ENCODE results near the gene LCE4A. TPM values are rescaled to one million over a fixed set of nuclear protein-coding genes. Genes with fewer than 3 reads are reported as not detected.

The LCE4A gene
- total and polyA plus RNA-seq, 9 of the 15 experiments (the other 6 are each of a cell fraction or from before 2014, with no cell fraction given), result not detected

Other genes starting within 250 kb of the LCE4A start
Only the 7 nearest of the 23 such genes appear.
- not detected in 2 replicates for gene LCE2D, start 44.8 kb upstream of the LCE4A start, total RNA-seq (2014; rRNA removed)
- not detected in 2 replicates for gene LCE2D, start 44.8 kb upstream of the LCE4A start, total RNA-seq (2014; rRNA removed; fragmentation: Illumina TruSeq; extraction: Trizol)
- not detected in 2 replicates for gene LCE2D, start 44.8 kb upstream of the LCE4A start, total RNA-seq (2015; rRNA removed; fragmentation: Illumina TruSeq; extraction: Trizol)
- not detected in 2 replicates for gene LCE2D, start 44.8 kb upstream of the LCE4A start, total RNA-seq (2021)
- gene LCE2D, start 44.8 kb upstream of the LCE4A start, polyA plus RNA-seq (2011; rRNA removed), result not detected in 2 replicates
- not detected in 2 replicates for gene LCE2D, start 44.8 kb upstream of the LCE4A start, polyA plus RNA-seq (2014; fragmentation: Illumina TruSeq; extraction: Trizol)
- gene LCE2D, start 44.8 kb upstream of the LCE4A start, polyA plus RNA-seq (2014; fragmentation: Nextera tagmentation; extraction: Ambion mirVana), result not detected
- not detected in 2 replicates for gene LCE2D, start 44.8 kb upstream of the LCE4A start, polyA plus RNA-seq (2014; rRNA removed)
- not detected in 2 replicates for gene LCE2C, start 32.9 kb upstream of the LCE4A start, total RNA-seq (2014; rRNA removed)
- not detected in 2 replicates for gene LCE2C, start 32.9 kb upstream of the LCE4A start, total RNA-seq (2014; rRNA removed; fragmentation: Illumina TruSeq; extraction: Trizol)
- gene LCE2C, start 32.9 kb upstream of the LCE4A start, total RNA-seq (2015; rRNA removed; fragmentation: Illumina TruSeq; extraction: Trizol), result not detected in 2 replicates
- gene LCE2C, start 32.9 kb upstream of the LCE4A start, total RNA-seq (2021), result not detected in 2 replicates
- not detected in 2 replicates for gene LCE2C, start 32.9 kb upstream of the LCE4A start, polyA plus RNA-seq (2011; rRNA removed)
- not detected in 2 replicates for gene LCE2C, start 32.9 kb upstream of the LCE4A start, polyA plus RNA-seq (2014; fragmentation: Illumina TruSeq; extraction: Trizol)
- gene LCE2C, start 32.9 kb upstream of the LCE4A start, polyA plus RNA-seq (2014; fragmentation: Nextera tagmentation; extraction: Ambion mirVana), result not detected
- gene LCE2C, start 32.9 kb upstream of the LCE4A start, polyA plus RNA-seq (2014; rRNA removed), result not detected in 2 replicates
- gene LCE2B, start 22.0 kb upstream of the LCE4A start, total RNA-seq (2014; rRNA removed), result not detected in 2 replicates
- gene LCE2B, start 22.0 kb upstream of the LCE4A start, total RNA-seq (2014; rRNA removed; fragmentation: Illumina TruSeq; extraction: Trizol), result not detected in 2 replicates
- gene LCE2B, start 22.0 kb upstream of the LCE4A start, total RNA-seq (2015; rRNA removed; fragmentation: Illumina TruSeq; extraction: Trizol), result not detected in 2 replicates
- gene LCE2B, start 22.0 kb upstream of the LCE4A start, total RNA-seq (2021), result not detected in 2 replicates
- gene LCE2B, start 22.0 kb upstream of the LCE4A start, polyA plus RNA-seq (2011; rRNA removed), result not detected in 2 replicates
- not detected in 2 replicates for gene LCE2B, start 22.0 kb upstream of the LCE4A start, polyA plus RNA-seq (2014; fragmentation: Illumina TruSeq; extraction: Trizol)
- gene LCE2B, start 22.0 kb upstream of the LCE4A start, polyA plus RNA-seq (2014; fragmentation: Nextera tagmentation; extraction: Ambion mirVana), result not detected
- gene LCE2B, start 22.0 kb upstream of the LCE4A start, polyA plus RNA-seq (2014; rRNA removed), result not detected in 2 replicates
- not detected in 2 replicates for gene LCE2A, start 9.8 kb upstream of the LCE4A start, total RNA-seq (2014; rRNA removed)
- gene LCE2A, start 9.8 kb upstream of the LCE4A start, total RNA-seq (2014; rRNA removed; fragmentation: Illumina TruSeq; extraction: Trizol), result not detected in 2 replicates
- not detected in 2 replicates for gene LCE2A, start 9.8 kb upstream of the LCE4A start, total RNA-seq (2015; rRNA removed; fragmentation: Illumina TruSeq; extraction: Trizol)
- not detected in 2 replicates for gene LCE2A, start 9.8 kb upstream of the LCE4A start, total RNA-seq (2021)
- gene LCE2A, start 9.8 kb upstream of the LCE4A start, polyA plus RNA-seq (2011; rRNA removed), result not detected in 2 replicates
- not detected in 2 replicates for gene LCE2A, start 9.8 kb upstream of the LCE4A start, polyA plus RNA-seq (2014; fragmentation: Illumina TruSeq; extraction: Trizol)
- gene LCE2A, start 9.8 kb upstream of the LCE4A start, polyA plus RNA-seq (2014; fragmentation: Nextera tagmentation; extraction: Ambion mirVana), result not detected
- gene LCE2A, start 9.8 kb upstream of the LCE4A start, polyA plus RNA-seq (2014; rRNA removed), result not detected in 2 replicates
- gene KPRP, start 49.9 kb downstream of the LCE4A start, total RNA-seq (2014; rRNA removed), result not detected in 2 replicates
- not detected in 2 replicates for gene KPRP, start 49.9 kb downstream of the LCE4A start, total RNA-seq (2014; rRNA removed; fragmentation: Illumina TruSeq; extraction: Trizol)
- not detected in 2 replicates for gene KPRP, start 49.9 kb downstream of the LCE4A start, total RNA-seq (2015; rRNA removed; fragmentation: Illumina TruSeq; extraction: Trizol)
- gene KPRP, start 49.9 kb downstream of the LCE4A start, total RNA-seq (2021), result not detected in 2 replicates
- not detected in 2 replicates for gene KPRP, start 49.9 kb downstream of the LCE4A start, polyA plus RNA-seq (2011; rRNA removed)
- not detected in 2 replicates for gene KPRP, start 49.9 kb downstream of the LCE4A start, polyA plus RNA-seq (2014; fragmentation: Illumina TruSeq; extraction: Trizol)
- gene KPRP, start 49.9 kb downstream of the LCE4A start, polyA plus RNA-seq (2014; fragmentation: Nextera tagmentation; extraction: Ambion mirVana), result not detected
- gene KPRP, start 49.9 kb downstream of the LCE4A start, polyA plus RNA-seq (2014; rRNA removed), result not detected in 2 replicates
- not detected in 2 replicates for gene LCE1F, start 67.0 kb downstream of the LCE4A start, total RNA-seq (2014; rRNA removed)
- not detected in 2 replicates for gene LCE1F, start 67.0 kb downstream of the LCE4A start, total RNA-seq (2014; rRNA removed; fragmentation: Illumina TruSeq; extraction: Trizol)
- gene LCE1F, start 67.0 kb downstream of the LCE4A start, total RNA-seq (2015; rRNA removed; fragmentation: Illumina TruSeq; extraction: Trizol), result not detected in 2 replicates
- not detected in 2 replicates for gene LCE1F, start 67.0 kb downstream of the LCE4A start, total RNA-seq (2021)
- not detected in 2 replicates for gene LCE1F, start 67.0 kb downstream of the LCE4A start, polyA plus RNA-seq (2011; rRNA removed)
- not detected in 2 replicates for gene LCE1F, start 67.0 kb downstream of the LCE4A start, polyA plus RNA-seq (2014; fragmentation: Illumina TruSeq; extraction: Trizol)
- not detected for gene LCE1F, start 67.0 kb downstream of the LCE4A start, polyA plus RNA-seq (2014; fragmentation: Nextera tagmentation; extraction: Ambion mirVana)
- gene LCE1F, start 67.0 kb downstream of the LCE4A start, polyA plus RNA-seq (2014; rRNA removed), result not detected in 2 replicates
- not detected in 2 replicates for gene LCE1E, start 78.1 kb downstream of the LCE4A start, total RNA-seq (2014; rRNA removed)
- not detected in 2 replicates for gene LCE1E, start 78.1 kb downstream of the LCE4A start, total RNA-seq (2014; rRNA removed; fragmentation: Illumina TruSeq; extraction: Trizol)
- not detected in 2 replicates for gene LCE1E, start 78.1 kb downstream of the LCE4A start, total RNA-seq (2015; rRNA removed; fragmentation: Illumina TruSeq; extraction: Trizol)
- gene LCE1E, start 78.1 kb downstream of the LCE4A start, total RNA-seq (2021), result not detected in 2 replicates
- not detected in 2 replicates for gene LCE1E, start 78.1 kb downstream of the LCE4A start, polyA plus RNA-seq (2011; rRNA removed)
- gene LCE1E, start 78.1 kb downstream of the LCE4A start, polyA plus RNA-seq (2014; fragmentation: Illumina TruSeq; extraction: Trizol), result not detected in 2 replicates
- gene LCE1E, start 78.1 kb downstream of the LCE4A start, polyA plus RNA-seq (2014; fragmentation: Nextera tagmentation; extraction: Ambion mirVana), result not detected
- not detected in 2 replicates for gene LCE1E, start 78.1 kb downstream of the LCE4A start, polyA plus RNA-seq (2014; rRNA removed)

Measured in K562 (cell line).